GM19351 (cell line): ENCODE data around the gene ZNF773.
"Not testable (repeated sequence)": the region's sequence is repeated elsewhere in the genome, so short reads cannot be mapped to it uniquely, and the experiment has no call there.

Experiments used
- ATAC-seq: cut with Tn5 transposase; IDR thresholded peaks from one replicate; pipeline ENCODE4 v1.9.1; 2021; ENCODE audit warnings: mild to moderate bottlenecking, moderate library complexity; ENCODE audit not compliant: unreplicated experiment

The ZNF773 gene

DNA sequence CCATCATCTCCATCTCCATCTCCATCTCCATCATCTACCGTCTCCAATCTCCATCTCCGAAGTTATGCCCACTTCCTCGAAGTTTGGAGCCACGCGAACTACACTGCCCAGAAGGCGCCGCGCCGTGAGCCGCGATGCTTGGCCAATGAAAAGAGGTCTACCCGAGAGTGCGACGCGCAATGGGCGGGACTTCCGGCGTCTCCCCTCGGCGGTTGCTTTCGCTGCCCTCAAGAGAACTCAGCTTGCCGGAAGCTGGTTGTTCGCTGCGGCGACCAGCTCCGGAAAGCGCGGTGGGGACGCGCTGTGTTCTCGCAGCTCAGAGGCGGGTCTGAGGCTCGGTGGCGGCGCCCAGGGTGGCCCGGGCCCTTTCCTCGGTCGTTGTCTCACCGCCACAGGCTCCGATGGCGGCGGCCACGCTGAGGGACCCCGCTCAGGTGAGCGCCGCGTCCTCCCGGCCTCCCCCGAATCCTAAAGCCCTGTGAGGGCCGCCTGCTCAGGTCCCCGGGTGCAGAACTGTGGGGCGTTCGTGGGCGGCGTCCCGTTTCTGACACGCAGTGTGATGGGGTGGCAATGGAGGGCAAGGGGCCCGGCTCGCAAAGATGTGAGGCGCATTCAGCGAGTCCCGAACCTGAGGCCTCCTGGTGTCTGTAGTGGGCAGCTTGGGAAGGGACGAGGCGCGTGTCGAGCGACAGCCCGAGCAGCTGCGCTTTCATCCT lies at the start of gene ZNF773:
ZNF773 (plus strand) TSS at position 259 of the 716 bp plus-strand sequence; CDS start at position 402, 143 bp downstream.
- ATAC-seq = peak; percentile 98

DNA sequence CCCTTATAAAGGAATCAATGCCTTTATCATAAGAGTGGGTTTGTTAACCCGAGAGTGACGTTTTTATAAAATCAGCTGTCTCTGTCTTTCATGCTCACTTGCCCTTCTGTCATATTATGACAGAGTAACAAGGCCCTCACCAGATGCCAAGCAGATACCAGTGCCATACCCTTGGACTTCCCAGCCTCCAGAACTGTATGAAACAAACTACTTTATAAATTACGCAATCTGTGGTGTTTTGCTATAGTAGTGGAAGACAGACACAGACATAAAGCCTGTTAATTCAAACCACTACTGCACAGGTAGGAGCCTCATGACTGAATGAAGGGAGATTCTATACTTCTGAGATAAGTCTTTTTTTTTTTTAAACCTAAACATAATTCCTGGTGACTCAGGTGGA lies 47.4 kb upstream of the ZNF773 start:
- ATAC-seq = no peak

DNA sequence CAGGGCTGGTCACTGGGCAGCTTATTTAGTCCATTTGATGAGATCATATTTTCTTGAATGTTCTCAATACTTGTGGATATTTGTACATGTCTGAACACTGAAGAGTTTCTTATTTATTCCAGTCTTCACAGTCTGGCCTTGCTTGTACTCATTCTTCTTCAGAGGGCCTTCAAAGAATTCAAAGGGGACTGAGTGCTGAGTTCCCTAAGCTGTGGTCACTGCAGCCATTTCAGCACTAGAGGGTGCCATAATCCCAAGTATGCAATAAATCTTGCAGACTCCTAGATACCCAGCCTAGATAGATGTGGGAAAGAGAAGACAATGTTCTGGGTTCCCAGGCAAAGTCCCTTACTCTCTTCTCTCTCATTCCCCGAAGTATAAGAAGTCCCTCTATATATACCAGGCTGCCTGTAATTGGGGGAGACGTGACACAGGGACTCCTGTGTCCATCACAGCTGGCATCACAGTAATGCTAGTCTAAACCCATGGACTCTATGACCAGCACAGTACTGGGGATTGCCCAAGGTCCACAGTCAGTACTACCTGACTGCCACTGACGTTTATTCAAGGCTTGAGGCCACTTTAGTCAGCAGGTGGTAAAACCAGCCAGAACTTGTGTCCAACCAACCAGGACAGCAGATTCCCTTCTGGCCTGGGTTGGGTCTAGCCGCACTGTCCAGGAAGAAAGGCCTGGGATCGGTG lies 33.9 kb upstream of the ZNF773 start:
- no peak for ATAC-seq

DNA sequence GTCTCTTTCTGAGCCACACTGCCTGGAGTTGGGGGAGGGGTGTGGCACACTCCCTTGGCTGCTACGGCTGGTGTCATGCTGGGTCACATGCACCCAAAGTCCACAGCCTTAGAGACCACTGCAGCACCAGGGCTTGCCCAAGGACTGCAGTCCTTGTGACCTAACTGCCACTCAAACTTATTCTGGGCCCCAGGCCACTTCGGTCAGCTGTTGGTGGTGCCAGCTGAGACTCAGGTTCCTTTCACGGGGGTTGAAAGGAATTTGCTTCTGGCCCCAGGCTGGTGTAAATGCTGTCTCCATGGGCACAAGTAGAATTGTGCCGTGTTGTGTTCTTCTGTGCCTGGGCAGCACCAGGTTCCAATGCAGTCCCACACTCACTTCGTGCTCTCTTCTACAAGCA lies 33.2 kb upstream of the ZNF773 start:
- no peak for ATAC-seq

DNA sequence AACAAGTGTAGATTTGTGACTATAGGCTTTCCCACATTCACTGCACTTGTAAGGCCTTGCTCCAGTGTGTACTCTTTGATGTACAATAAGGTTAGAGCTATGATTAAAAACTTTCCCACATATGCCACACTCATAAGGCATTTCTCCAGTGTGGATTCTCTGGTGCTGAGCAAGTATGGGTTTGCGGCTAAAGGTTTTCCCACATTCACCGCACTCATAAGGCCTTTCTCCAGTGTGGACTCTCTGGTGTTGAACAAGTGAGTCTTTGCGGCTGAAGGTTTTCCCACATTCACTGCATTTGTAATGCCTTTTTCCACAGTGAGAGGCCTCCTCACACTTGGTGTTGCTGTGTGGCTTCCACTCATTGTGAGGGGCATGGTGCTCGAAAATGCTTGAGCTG lies 26.1 kb upstream of the ZNF773 start:
- ATAC-seq = no peak

DNA sequence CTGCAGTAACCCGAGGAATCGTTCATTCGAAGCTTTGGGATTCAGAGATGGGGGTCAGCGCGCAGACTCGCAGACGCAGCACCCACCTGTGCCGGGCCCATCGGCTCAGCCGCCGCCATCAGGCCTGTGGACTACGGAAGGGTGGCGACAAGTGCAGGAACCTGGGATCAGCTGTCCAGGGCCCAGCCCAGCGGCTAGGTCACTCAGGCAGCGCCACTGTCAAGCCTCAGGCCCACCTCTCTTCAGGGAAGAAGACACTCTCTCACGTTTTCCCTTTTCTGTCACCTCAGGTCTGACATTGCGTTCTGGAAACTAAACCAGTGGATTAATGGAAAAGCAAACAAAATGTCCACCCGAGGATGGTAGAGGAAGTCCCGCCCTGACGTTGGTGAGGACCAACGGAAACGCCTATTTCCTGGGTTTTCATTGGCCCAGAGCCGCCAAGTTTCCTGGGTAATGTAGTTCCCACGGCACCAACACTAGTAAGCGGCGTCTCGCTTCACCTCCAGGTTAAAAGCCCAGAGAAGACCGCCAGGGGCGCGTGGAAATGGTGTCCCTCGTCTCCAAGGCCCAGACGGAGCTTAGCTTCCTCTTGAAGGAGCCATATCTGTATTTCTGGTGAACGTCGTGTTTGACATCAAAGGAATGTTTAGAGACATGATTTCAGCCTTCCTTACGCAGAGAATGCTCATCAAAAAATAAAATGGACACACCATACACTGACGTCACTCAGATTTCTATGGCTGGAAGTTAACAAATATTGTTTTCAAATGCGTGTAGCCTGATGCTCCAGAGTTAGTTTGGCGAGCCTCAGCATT lies 22.3 kb upstream of the ZNF773 start, which contains the start of gene ZNF772:
ZNF772 (minus strand) TSS at position 376 of the 818 bp plus-strand sequence; CDS start at position 119, 257 bp downstream.
- ATAC-seq = peak; percentile 98

DNA sequence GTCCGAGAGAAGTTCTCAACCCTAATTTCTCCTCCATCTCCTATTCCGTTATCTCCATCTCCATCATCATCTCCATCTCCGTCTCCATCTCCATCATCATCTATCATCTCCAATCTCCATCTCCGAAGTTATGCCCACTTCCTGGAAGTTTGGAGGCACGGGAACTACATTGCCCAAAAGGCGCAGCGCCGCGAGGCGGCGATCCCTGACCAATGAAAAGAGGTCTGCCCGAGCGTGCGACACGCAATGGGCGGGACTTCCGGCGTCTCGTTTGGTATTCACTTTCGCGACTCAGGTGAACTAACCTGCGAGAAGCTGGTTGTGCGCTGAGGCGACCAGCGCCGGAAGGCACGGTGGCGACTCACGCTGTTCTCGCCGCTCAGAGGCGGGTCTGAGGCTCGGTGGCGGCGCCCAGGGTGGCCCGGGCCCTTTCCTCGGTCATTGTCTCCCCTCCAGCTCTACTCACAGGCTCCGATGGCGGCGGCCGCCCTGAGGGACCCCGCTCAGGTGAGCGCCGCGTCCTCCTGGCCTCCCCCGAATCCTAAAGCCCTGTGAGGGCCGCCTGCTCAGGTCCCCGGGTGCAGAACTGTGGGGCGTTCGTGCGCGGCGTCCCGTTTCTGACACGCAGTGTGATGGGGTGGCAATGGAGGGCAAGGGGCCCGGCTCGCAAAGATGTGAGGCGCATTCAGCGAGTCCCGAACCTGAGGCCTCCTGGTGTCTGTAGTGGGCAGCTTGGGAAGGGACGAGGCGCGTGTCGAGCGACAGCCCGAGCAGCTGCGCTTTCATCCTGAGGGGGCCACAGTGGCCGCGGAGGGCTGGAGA lies 12.1 kb upstream of the ZNF773 start, which contains the start of gene ZNF419:
ZNF419 (plus strand) TSS at position 274 of the 822 bp plus-strand sequence; CDS start at position 475, 201 bp downstream.
- ATAC-seq = peak; percentile 98

DNA sequence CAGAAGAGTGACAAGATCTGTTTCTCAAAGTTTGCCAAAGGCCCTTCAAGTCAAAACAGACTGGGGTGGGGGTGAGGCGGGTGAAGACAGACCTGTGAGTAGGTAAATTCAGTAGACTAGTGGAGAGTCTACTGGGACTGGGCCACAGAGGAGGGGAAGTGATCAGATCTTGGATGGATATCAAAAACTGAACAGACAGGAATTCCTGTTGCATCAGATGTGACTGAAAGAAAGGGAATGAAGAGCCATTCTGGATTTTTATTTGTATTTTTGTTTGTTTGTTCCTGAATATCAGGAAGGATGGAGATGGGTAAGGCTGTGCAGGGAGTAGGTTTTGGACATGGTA lies 11.5 kb upstream of the ZNF773 start:
- ATAC-seq = peak; percentile 18

DNA sequence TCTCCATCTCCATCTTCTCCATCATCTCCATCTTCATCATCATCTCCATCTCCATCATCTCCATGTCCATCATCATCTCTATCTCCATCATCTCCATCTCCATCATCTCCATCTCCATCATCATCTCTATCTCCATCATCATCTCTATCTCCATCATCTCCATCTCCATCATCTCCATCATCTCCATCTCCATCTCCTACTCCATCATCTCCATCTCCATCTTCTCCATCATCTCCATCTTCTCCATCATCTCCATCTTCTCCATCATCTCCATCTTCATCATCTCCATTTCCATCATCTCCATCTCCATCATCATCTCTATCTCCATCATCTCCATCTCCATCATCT lies 432 bp upstream of the ZNF773 start:
- not testable (repeated sequence) for ATAC-seq

DNA sequence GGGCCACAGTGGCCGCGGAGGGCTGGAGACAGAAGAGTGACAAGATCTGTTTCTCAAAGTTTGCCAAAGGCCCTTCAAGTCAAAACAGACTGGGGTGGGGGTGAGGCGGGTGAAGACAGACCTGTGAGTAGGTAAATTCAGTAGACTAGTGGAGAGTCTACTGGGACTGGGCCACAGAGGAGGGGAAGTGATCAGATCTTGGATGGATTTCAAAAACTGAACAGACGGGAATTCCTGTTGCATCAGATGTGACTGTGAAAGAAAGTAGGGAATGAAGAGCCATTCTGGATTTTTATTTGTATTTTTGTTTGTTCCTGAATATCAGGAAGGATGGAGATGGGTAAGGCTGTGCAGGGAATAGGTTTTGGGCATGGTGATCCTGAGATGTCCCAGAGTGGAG lies 662 bp downstream of the ZNF773 start:
- peak; percentile 10 for ATAC-seq

DNA sequence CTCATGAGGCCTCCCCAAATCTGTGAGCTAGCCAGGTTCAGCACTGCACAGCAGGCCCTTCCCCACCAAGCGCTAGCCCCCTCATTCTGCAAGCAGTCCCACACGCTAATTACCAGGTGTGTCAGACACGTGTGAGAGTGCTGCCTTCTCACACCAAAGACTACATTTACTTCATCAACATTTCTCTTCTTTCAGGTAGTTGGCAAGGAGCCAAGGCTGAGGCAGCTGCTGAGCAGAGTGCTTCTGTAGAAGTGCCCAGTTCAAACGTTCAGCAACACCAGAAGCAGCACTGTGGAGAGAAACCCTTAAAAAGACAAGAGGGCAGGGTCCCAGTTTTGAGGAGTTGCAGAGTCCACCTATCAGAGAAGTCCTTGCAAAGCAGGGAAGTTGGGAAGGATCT lies 6.4 kb downstream of the ZNF773 start:
- ATAC-seq = no peak

DNA sequence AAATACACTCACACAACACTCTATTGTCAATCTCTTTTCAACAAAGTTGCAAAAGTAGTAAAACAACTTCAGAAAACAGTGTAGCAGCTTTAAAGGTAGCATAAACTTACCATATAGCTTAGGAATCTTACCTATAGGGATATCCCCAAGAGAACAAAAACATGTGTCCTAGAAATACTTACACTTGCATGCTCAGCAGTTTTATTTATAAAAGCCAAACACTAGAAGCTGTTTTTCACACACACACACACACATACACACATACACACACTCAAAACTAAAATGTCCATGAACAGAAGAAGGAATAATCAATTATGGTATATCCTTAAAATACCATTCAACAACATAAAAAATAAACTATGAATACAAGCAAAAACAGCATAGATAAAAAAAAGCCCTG lies 11.7 kb downstream of the ZNF773 start:
- no peak for ATAC-seq

DNA sequence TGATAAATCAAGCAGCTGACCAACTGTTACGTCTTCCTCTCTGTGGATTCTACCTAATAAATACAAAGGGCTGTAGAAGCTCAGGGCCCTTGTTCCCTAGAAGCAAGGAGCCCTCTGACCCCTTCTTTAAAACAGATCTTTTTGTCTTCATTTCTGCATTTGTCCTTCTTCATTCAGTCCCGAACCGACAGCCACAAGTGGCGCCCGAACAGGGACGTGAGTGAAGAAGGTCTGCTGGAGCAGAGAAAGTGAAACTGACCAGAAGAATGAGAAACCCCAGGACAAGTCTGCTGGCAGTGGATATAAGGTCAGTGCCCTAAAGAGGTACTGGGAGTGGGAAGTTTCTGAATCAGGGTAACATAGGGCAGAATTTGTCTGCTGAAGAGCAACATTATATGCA lies 13.1 kb downstream of the ZNF773 start:
- no peak for ATAC-seq

DNA sequence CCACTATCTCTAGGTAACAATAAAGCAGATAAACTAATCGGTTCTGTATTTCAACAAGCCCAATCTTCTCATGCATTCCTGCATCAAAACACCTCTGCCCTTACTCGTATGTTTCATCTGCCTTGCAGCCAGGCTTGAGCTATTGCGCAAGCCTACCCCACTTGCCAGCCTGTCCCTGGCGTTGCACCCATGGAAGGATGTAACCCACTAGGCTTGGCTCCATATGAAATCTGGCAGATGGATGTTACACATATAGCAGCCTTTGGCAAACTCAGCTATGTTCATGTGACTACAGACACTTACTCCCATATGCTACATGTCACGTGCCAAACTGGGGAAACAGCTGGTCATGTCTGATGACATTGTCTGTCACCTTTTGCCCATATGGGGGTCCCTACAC lies 15.5 kb downstream of the ZNF773 start:
- no peak for ATAC-seq

DNA sequence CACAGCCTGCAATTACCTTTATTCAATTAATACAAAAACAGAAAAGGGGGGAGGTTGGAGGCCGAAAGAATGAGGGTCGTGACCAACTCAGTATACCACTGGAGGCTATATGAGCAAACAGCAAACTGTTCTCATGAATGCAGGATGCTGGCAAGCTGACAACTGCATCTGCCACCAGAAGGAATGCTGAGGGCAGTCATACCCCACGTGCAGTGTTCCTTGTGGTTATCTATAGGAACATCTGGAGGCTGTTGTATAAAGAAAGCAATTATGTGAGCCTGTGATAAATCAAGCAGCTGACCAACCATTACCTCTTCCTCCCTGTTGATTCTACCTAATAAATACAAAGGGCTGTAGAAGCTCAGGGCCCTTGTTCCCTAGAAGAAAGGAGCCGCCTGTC lies 18.3 kb downstream of the ZNF773 start:
- ATAC-seq = not testable (repeated sequence)

DNA sequence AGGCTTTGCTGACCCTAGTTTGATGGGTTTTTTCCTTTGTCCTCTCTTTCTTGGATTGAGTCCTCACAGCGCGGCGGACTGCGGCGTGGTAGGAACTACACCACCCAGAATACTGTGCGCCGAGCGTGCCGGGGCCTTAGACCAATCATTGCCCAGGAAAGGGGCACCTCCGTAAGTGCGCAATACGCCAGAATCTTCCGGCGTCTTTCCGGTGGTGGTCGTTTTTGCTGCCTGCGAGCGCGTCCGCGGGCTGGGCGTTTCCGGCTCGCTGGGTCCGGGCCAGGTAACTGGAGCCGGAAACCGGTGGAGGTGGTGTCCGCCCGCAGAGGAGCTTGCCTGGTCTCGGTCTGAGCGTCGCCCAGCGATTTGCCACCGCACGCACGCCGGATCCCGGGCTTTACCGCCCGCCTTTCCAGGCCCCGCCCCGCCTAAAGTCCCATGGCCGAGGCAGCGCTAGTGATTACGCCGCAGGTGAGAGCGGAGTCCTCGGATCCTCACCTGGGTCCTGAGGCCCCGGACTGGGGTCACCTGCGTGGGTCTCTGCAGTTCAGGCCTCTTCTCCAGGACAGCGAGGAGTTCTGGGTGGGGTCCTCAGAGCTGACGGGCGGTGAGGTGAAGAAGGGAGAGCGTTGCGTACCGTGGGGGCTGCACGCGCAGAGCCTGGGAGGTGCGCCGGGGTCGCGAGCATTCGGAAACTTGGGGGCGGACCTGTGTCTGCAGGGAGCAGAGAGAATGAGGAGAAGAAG lies 27.6 kb downstream of the ZNF773 start, which contains the start of gene ZNF549:
ZNF549 (plus strand) TSS at position 221 of the 746 bp plus-strand sequence; CDS start at position 439, 218 bp downstream.
- peak; percentile 98 for ATAC-seq

DNA sequence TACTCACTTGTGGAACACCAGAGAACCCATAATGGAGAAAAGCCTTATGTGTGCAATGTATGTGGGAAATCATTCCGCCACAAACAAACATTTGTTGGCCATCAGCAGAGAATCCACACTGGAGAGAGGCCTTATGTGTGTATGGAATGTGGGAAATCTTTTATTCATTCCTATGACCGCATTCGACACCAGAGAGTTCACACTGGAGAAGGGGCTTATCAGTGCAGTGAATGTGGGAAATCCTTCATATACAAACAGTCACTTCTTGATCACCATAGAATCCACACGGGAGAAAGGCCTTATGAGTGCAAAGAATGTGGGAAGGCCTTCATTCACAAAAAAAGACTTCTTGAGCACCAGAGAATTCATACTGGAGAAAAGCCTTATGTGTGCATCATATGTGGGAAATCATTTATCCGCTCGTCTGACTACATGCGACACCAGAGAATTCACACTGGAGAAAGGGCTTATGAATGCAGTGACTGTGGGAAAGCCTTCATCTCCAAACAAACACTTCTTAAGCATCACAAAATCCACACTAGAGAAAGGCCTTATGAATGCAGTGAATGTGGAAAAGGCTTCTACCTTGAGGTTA lies 38.3 kb downstream of the ZNF773 start:
- no peak for ATAC-seq

DNA sequence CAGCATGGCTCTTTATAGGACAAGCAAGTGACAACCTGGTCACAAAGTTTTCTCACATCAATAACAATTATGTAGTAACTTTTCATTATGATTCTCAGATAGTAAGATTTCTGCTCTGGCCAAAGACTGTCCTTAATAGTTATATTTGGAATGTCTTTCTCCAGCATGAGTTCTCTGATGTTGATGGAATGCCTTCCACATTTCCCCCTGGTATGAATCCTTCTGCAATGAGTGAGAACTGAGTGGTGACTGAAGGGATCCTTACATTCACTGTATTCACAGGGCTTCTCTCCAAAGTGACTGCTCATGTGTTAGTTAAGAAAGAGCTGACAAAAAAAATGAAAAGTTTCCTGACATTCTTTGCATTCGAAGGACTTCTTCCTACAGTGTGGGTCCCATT lies 46.8 kb downstream of the ZNF773 start:
- no peak for ATAC-seq

DNA sequence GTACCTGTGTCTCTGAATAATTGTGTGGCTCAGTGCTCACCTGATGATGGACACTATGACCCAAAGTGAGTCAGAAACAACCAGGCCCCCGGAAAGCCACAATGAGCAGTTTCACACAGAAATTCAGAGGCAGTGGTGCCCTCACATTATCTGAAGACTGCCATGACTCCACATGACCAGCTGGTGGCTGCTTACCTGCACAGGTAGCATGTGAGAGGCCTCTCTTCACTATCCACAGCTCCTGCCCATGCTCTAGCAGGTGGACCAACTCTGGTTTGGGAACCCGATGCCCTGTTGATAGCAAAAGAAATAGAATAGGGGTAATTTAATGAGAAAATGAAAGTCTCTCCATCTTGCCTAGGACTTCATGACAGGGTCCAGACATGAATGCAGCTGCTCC lies 52.7 kb downstream of the ZNF773 start:
- no peak for ATAC-seq
